HepG2 (cell line): ENCODE measurements around the gene VPS54. TPM values are rescaled to one million over a fixed set of nuclear protein-coding genes. Genes with fewer than 3 reads are reported as not detected.

Experiments
- ATAC-seq: fragments of 200-7000 bp; cut with Tn5 transposase; 3 replicates; pipeline ENCODE4 v1.9.1; 2020; ENCODE audit warnings: mild to moderate bottlenecking, moderate library complexity
- BruUV-seq: library from RNA; stranded (reverse); fragments of 400-500 nt; replicated peaks from 2 replicates; lab custom pipeline; 2021; lab: Mats Ljungman, UMichigan
- CTCF ChIA-PET: fragments of 300-600 bp; formaldehyde crosslinking; extraction: SDS; loops from one replicate; lab custom pipeline; 2021; ENCODE audit warnings: low total read pairs, inconsistent platforms, low intra/inter-chr PET ratio; lab: Yijun Ruan, JAX
- POLR2A ChIA-PET: fragments of 350-600 bp; sonication (Branson Sonifier 250); formaldehyde crosslinking; loops from one replicate; lab custom pipeline; 2020; ENCODE audit warnings: antibody characterized with exemption, inconsistent platforms; lab: Yijun Ruan, JAX
- DNase-seq: peaks from one replicate; pipeline ENCODE4 v3.0.0-alpha.2; 2015; ENCODE audit warnings: low spot score
- FAIRE-seq: peaks from 3 replicates; lab custom pipeline; 2011; peaks lifted over from hg19 to GRCh38; lab: Jason Lieb, UNC
- H2AFZ ChIP-seq: one replicate; pipeline ENCODE4 v1.6.1; 2011; ENCODE audit warnings: low read length, inconsistent platforms
- H3K27ac ChIP-seq: fragments of 300-600 bp; 3 replicates; pipeline ENCODE4 v1.8.0; 2011; ENCODE audit warnings: mixed run types, mild to moderate bottlenecking, mixed read lengths, low read length, inconsistent platforms; ENCODE audit not compliant: insufficient read depth; ENCODE audit errors: extremely low read length
- H3K27me3 ChIP-seq, 2 experiments: fragments of 200-600 bp in 1 of 2; 2 replicates in 1 of 2; 3 replicates in 1 of 2; pipeline versions ENCODE4 v1.6.0 to v1.8.0; 2011; ENCODE audit warnings: low read length in 2 of 2, mild to moderate bottlenecking in 2 of 2, moderate library complexity in 2 of 2, inconsistent platforms in 1 of 2; ENCODE audit not compliant: insufficient read depth in 2 of 2, control insufficient read depth in 1 of 2
- H3K36me3 ChIP-seq, 2 experiments: fragments of 200-600 bp in 1 of 2; replicated peaks in 1 of 2; 2 replicates in 1 of 2; 3 replicates in 1 of 2; pipeline versions ENCODE4 v1.5.1 to v1.8.0; 2011; ENCODE audit warnings: low read length in 2 of 2, inconsistent platforms in 1 of 2; ENCODE audit not compliant: insufficient read depth in 2 of 2, control insufficient read depth in 1 of 2
- H3K4me1 ChIP-seq: 2 replicates; pipeline ENCODE4 v1.5.1; 2012; ENCODE audit warnings: low read length, inconsistent platforms; ENCODE audit not compliant: insufficient read depth
- H3K4me2 ChIP-seq: 2 replicates; pipeline ENCODE4 v1.6.0; 2011; ENCODE audit warnings: low read depth, low read length, inconsistent platforms
- H3K4me3 ChIP-seq, 3 experiments: fragments of 200-600 bp in 1 of 3; sonication (generic), shearing (Covaris generic) in 1 of 3; replicated peaks in 1 of 3; 2 replicates each; pipeline ENCODE4 v1.5.1; 2011 to 2016; ENCODE audit warnings: low read length in 3 of 3, inconsistent platforms in 2 of 3, low read depth in 2 of 3, mild to moderate bottlenecking in 2 of 3, control low read depth in 1 of 3, mixed read lengths in 1 of 3; ENCODE audit not compliant: insufficient read depth in 1 of 3
- H3K79me2 ChIP-seq: one replicate; pipeline ENCODE4 v1.6.1; 2011; ENCODE audit warnings: low read length, inconsistent platforms; ENCODE audit not compliant: insufficient read depth
- H3K9ac ChIP-seq: 2 replicates; pipeline ENCODE4 v1.6.0; 2011; ENCODE audit warnings: mild to moderate bottlenecking, low read depth, low read length, inconsistent platforms; ENCODE audit not compliant: insufficient read depth
- H3K9me3 ChIP-seq: 2 replicates; pipeline ENCODE4 v1.5.1; 2012; ENCODE audit warnings: mild to moderate bottlenecking, low read length
- H4K20me1 ChIP-seq: 2 replicates; pipeline ENCODE4 v1.6.0; 2011; ENCODE audit warnings: inconsistent platforms, mild to moderate bottlenecking, low read length, moderate library complexity; ENCODE audit not compliant: insufficient read depth
- BRF2 ChIP-seq: sonication (generic); formaldehyde crosslinking; IDR thresholded peaks from 2 replicates; pipeline ENCODE4 v1.8.1; 2022; ENCODE audit warnings: mild to moderate bottlenecking, missing genetic modification reagents
- RARA ChIP-seq: IDR thresholded peaks from 2 replicates; pipeline ENCODE4 v1.6.1; 2016; ENCODE audit warnings: missing genetic modification reagents, missing compliant biosample characterization
- RXRA ChIP-seq: sonication (generic); formaldehyde crosslinking; IDR thresholded peaks from 2 replicates; pipeline ENCODE4 v1.5.1; 2020; ENCODE audit warnings: missing genetic modification reagents
- SOX5 ChIP-seq: IDR thresholded peaks from 2 replicates; pipeline ENCODE4 v1.6.1; 2016; ENCODE audit warnings: borderline replicate concordance
- ZBTB7A ChIP-seq: sonication (generic); formaldehyde crosslinking; IDR thresholded peaks from 2 replicates; pipeline ENCODE4 v1.8.0; 2022; ENCODE audit warnings: mild to moderate bottlenecking, missing genetic modification reagents
- ZNF33A ChIP-seq: sonication (generic); formaldehyde crosslinking; IDR thresholded peaks from 2 replicates; pipeline ENCODE4 v1.5.1; 2020; ENCODE audit warnings: missing genetic modification reagents, mild to moderate bottlenecking, moderate library complexity, borderline replicate concordance
- ZNF432 ChIP-seq: sonication (generic); formaldehyde crosslinking; IDR thresholded peaks from 2 replicates; pipeline ENCODE4 v1.5.0; 2020; ENCODE audit warnings: missing genetic modification reagents, mild to moderate bottlenecking, borderline replicate concordance
- ZNF616 ChIP-seq: sonication (generic); formaldehyde crosslinking; IDR thresholded peaks from 2 replicates; pipeline ENCODE4 v1.5.0; 2020; ENCODE audit warnings: low read depth, mild to moderate bottlenecking, missing genetic modification reagents
- ZSCAN21 ChIP-seq: sonication (generic); formaldehyde crosslinking; IDR thresholded peaks from 2 replicates; pipeline ENCODE4 v1.8.0; 2022; ENCODE audit warnings: mild to moderate bottlenecking, missing genetic modification reagents, moderate library complexity, borderline replicate concordance
- WGBS: methylation state at CpG from one replicate; pipeline ENCODE4 v1.1.6; 2017; ENCODE audit warnings: low lambda C conversion rate; 5-methylcytosine and 5-hydroxymethylcytosine counted together
- in situ Hi-C: cut with HindIII; loops from 2 replicates; pipeline ENCODE4 v1.10.0; 2017; ENCODE audit warnings: low pct_unique_long_range_greater_than_20kb; ENCODE audit not compliant: extremely low pct_ligation_motif_present
- intact Hi-C: fragments of 100-400 bp; cut with micrococcal nuclease; formaldehyde crosslinking; loops from one replicate; pipeline ENCODE4 v1.10.0; 2022; ENCODE audit not compliant: unreplicated experiment
- polyA plus RNA-seq, 8 experiments: library from polyadenylated mRNA; depleted of rRNA in 3 of 8; stranded (reverse) in 7 of 8; unstranded in 1 of 8; fragments of >200 nt; fragmentation: Illumina TruSeq in 4 of 8; extraction: Trizol in 4 of 8; gene quantifications; 2 replicates each; pipeline versions ENCODE4 v1.2.1 to v1.2.3, GENCODE V29; 2011 to 2016; ENCODE audit warnings: low read depth in 4 of 8, missing spikeins in 1 of 8, mixed read lengths in 1 of 8; ENCODE audit not compliant: insufficient read depth in 1 of 8
- total RNA-seq, 5 experiments: library from RNA; depleted of rRNA; stranded (reverse); fragments of >200 nt; fragmentation: Illumina TruSeq; extraction: Trizol; gene quantifications; 2 replicates each; pipeline ENCODE4 v1.2.3, GENCODE V29; 2016; ENCODE audit warnings: low read depth in 1 of 5

Gene VPS54
- total and polyA plus RNA-seq, 2 of the 13 experiments (the other 11 are each of a cell fraction or from before 2014, with no cell fraction given), result 64.7 to 77.5 TPM

- Histone ChIP-seq H3K4me3 (no peak overlapping the region), H2AFZ (no peak overlapping the region), H3K9me3 (no peaks in the 10 kb centered on the region), H3K27ac (no peak overlapping the region), H3K79me2 (no peaks in the 10 kb centered on the region), H3K4me2 (no peak overlapping the region), H4K20me1 (no peaks in the 10 kb centered on the region), H3K9ac (no peak overlapping the region), H3K36me3 (no peaks in the 10 kb centered on the region), H3K4me1 (no peaks in the 10 kb centered on the region), H3K27me3 (no peaks in the 10 kb centered on the region)
- 73% methylated on average over 3 of the region's 3 CpGs for WGBS
- in situ Hi-C loops (no loop called here), intact Hi-C loops (no loop called here)
- CTCF ChIA-PET, result no interaction called here
- ATAC-seq (no peak), DNase-seq (no peak), FAIRE-seq (no peak)
- TF ChIP-seq ZNF616 (CRISPR knock-in tag) (no peak), RARA (CRISPR knock-in tag) (no peak), BRF2 (CRISPR knock-in tag) (no peak), SOX5 (CRISPR knock-in tag) (no peak), ZNF432 (CRISPR knock-in tag) (no peak), ZBTB7A (CRISPR knock-in tag) (no peak), ZNF33A (no peak), RXRA (CRISPR knock-in tag) (no peak), ZSCAN21 (no peak)
- BruUV-seq, result no TSS peak
- POLR2A ChIA-PET, result no interaction called here
These were observed 20.9 kb upstream of the VPS54 start for GRCh38 chr2:64040161-64040560.
